ENCODE results near the gene OBSCN. TPM values are rescaled to one million over a fixed set of nuclear protein-coding genes. Genes with fewer than 3 reads are reported as not detected.

OBSCN gene
- total and polyA plus RNA-seq, 2 of the 4 experiments (the other 2 are of a cell fraction), result 4.1 to 9.5 TPM

DNA sequence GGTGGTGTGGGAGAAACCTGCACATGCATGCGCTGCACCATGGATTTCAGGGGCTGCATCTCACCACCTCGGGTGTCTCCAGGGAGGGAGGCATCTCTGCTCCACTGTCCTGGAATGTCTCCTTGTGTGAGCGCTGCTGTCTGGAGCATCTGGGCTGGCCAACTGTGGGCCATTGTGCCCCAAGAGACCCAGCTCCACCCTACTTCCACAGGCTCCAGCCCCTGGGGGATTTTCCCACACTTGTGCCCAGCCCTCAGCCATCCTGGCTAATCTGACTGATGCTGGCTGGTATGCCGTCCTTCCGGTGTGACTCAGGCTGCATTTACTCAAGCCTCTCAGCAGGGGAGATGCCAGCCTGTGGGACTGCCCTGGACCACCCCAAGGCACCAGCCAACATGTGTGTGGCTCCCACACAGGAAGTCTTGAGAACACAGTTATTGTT is 136.8 kb downstream of the OBSCN start:
- ChIA-PET CTCF (no interaction called here), POLR2A (ENCODE audit: unreplicated experiment) (no interaction called here)
- H3K36me3 ChIP-seq (ENCODE audit: control insufficient read depth, insufficient read depth, low read length), result peaks cover 17% of the 10 kb centered on the region; the same call in 1 of the 2 replicates
- no peak overlapping the region for H3K56ac ChIP-seq (ENCODE audit: extremely low read depth, insufficient read depth, low read length)
- no peak overlapping the region for H3K4me3 ChIP-seq (ENCODE audit: insufficient read depth, low read depth, low read length)
- H3K79me1 ChIP-seq (ENCODE audit: low read depth in 1 of 2, low read length in 2 of 2), result no peaks in the 10 kb centered on the region
- no peak overlapping the region for H4K5ac ChIP-seq (ENCODE audit: low read depth, low read length)
- peaks cover 6% of the 10 kb centered on the region; the same call in 1 of the 2 replicates for H3K9me3 ChIP-seq (ENCODE audit: control insufficient read depth, insufficient read depth, low read length)
- H3K4me1 ChIP-seq (ENCODE audit: control insufficient read depth, insufficient read depth, low read length), result no peaks in the 10 kb centered on the region
- H3K9ac ChIP-seq (ENCODE audit: low read depth, low read length), result no peak overlapping the region
- no peak for TF ChIP-seq SMC3 (IDR thresholded peaks at IDR 0.05; ENCODE audit: low read depth, low read length)
- TF ChIP-seq CHD1 (IDR thresholded peaks at IDR 0.05; ENCODE audit: low read depth, low read length), result no peak
- TF ChIP-seq NFE2L2 (IDR thresholded peaks at IDR 0.05; ENCODE audit: low read depth, low read length), result no peak
- no peak for TF ChIP-seq USF2 (IDR thresholded peaks at IDR 0.05; ENCODE audit: low read depth, low read length)
- TF ChIP-seq MAZ (IDR thresholded peaks at IDR 0.05; ENCODE audit: borderline replicate concordance, low read depth, low read length), result no peak
- no peak for TF ChIP-seq RAD21 (IDR thresholded peaks at IDR 0.05; ENCODE audit: low read length)
- TF ChIP-seq ELK1 (IDR thresholded peaks at IDR 0.05; ENCODE audit: borderline replicate concordance, low read depth, low read length), result no peak
- TF ChIP-seq BHLHE40 (IDR thresholded peaks at IDR 0.05; ENCODE audit: low read depth, low read length), result no peak
- no peak for TF ChIP-seq MAFK (IDR thresholded peaks at IDR 0.05; ENCODE audit: low read depth, low read length)
- no peak for TF ChIP-seq RFX5 (IDR thresholded peaks at IDR 0.05; ENCODE audit: low read depth, low read length)
- TF ChIP-seq POLR2A (IDR thresholded peaks at IDR 0.05; ENCODE audit: low read depth, low read length), result no peak
- TF ChIP-seq RCOR1 (IDR thresholded peaks at IDR 0.05; ENCODE audit: insufficient replicate concordance, low read length), result no peak
- TF ChIP-seq FOS (IDR thresholded peaks at IDR 0.05; ENCODE audit: low read depth, low read length), result no peak
- TF ChIP-seq MXI1 (IDR thresholded peaks at IDR 0.05; ENCODE audit: borderline replicate concordance, low read depth, low read length), result no peak
- TF ChIP-seq, protein P1, sequence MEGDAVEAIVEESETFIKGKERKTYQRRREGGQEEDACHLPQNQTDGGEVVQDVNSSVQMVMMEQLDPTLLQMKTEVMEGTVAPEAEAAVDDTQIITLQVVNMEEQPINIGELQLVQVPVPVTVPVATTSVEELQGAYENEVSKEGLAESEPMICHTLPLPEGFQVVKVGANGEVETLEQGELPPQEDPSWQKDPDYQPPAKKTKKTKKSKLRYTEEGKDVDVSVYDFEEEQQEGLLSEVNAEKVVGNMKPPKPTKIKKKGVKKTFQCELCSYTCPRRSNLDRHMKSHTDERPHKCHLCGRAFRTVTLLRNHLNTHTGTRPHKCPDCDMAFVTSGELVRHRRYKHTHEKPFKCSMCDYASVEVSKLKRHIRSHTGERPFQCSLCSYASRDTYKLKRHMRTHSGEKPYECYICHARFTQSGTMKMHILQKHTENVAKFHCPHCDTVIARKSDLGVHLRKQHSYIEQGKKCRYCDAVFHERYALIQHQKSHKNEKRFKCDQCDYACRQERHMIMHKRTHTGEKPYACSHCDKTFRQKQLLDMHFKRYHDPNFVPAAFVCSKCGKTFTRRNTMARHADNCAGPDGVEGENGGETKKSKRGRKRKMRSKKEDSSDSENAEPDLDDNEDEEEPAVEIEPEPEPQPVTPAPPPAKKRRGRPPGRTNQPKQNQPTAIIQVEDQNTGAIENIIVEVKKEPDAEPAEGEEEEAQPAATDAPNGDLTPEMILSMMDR (conservative IDR thresholded peaks at IDR 0.05; ENCODE audit: low read depth, low read length), result no peak
- H3K4me2 ChIP-seq (ENCODE audit: low read depth, low read length), result no peak overlapping the region
- WGBS, 2 experiments (ENCODE audit: extremely low coverage in 2 of 2, insufficient read length in 1 of 2), result 78% methylated on average over 3 of the region's 5 CpGs; no CpG with 5 or more reads in 1 of the 2 experiments
- intact Hi-C loops (cut with micrococcal nuclease) (no loop called here), dilution Hi-C loops (cut with HindIII; ENCODE audit: low sequenced_read_pairs, unreplicated experiment) (no loop called here), in situ Hi-C loops (cut with MboI; ENCODE audit: low sequenced_read_pairs) (no loop called here)
- no peak overlapping the region for H3K4ac ChIP-seq (ENCODE audit: low read depth, low read length)
- no peak overlapping the region for H3K14ac ChIP-seq (replicated peaks; ENCODE audit: low read depth, low read length)
- H3K27ac ChIP-seq (ENCODE audit: insufficient read depth, low read length), result no peak overlapping the region
- no TSS peak for BruUV-seq (replicated peaks)
- DNase-seq, result no peak
- no peaks in the 10 kb centered on the region for H3K9me1 ChIP-seq (ENCODE audit: insufficient read depth, low read length)
- H2BK5ac ChIP-seq (ENCODE audit: low read depth, low read length, poor library complexity, severe bottlenecking), result no peak overlapping the region
- no peak overlapping the region for H2AK5ac ChIP-seq (ENCODE audit: low read depth, low read length)
- no peak overlapping the region for H2AK9ac ChIP-seq (replicated peaks; ENCODE audit: low read depth, low read length, poor library complexity)
- H2AFZ ChIP-seq (replicated peaks; ENCODE audit: low read length, poor library complexity), result no peak overlapping the region
- no peak for ATAC-seq (ENCODE audit: low read depth)
- no peak overlapping the region for H4K8ac ChIP-seq (ENCODE audit: low read depth in 2 of 2, low read length in 2 of 2)
- no peaks in the 10 kb centered on the region; the same call in 1 of the 2 replicates for H4K20me1 ChIP-seq (ENCODE audit: insufficient read depth, low read length)
- no peak overlapping the region for H2BK15ac ChIP-seq (ENCODE audit: low read depth, low read length)
- peaks cover 2% of the 10 kb centered on the region for H3K27me3 ChIP-seq (ENCODE audit: control insufficient read depth, insufficient read depth, low read length)
- no peak overlapping the region for H2BK20ac ChIP-seq (ENCODE audit: low read depth, low read length)
- H4K91ac ChIP-seq (ENCODE audit: insufficient read depth, low read depth, low read length), result no peak overlapping the region
- H3K23ac ChIP-seq (ENCODE audit: low read depth, low read length), result no peak overlapping the region
- H3K18ac ChIP-seq (ENCODE audit: low read depth, low read length), result no peak overlapping the region
- H2BK120ac ChIP-seq (ENCODE audit: low read depth, low read length), result no peak overlapping the region
